Prostate gland (tissue), 2 donors: Measurements from ENCODE around the gene CCDC69. TPM values are rescaled to one million over a fixed set of nuclear protein-coding genes. Genes with fewer than 3 reads are reported as not detected.

Experiments
- DNase-seq: peaks from one replicate; pipeline ENCODE4 v3.0.0-alpha.2; 2019; ENCODE audit warnings: low spot score
- H3K27ac ChIP-seq, 2 donors: fragments of 200-600 bp; sonication (generic); 2 replicates each; pipeline ENCODE4 v1.5.1; 2017 to 2019
- H3K27me3 ChIP-seq: fragments of 200-600 bp; sonication (generic); replicated peaks from 2 replicates; pipeline ENCODE4 v1.5.1; 2019; ENCODE audit not compliant: insufficient read depth
- H3K36me3 ChIP-seq, 2 donors: fragments of 200-600 bp; sonication (generic); 1 replicate in 1 of 2; 2 replicates in 1 of 2; pipeline versions ENCODE4 v1.5.1 to v1.8.1; 2017 to 2019
- H3K4me1 ChIP-seq: fragments of 200-600 bp; sonication (generic); replicated peaks from 2 replicates; pipeline ENCODE4 v1.5.1; 2019
- H3K4me3 ChIP-seq, 2 donors: fragments of 200-600 bp; sonication (generic); 2 replicates each; pipeline ENCODE4 v1.5.1; 2017 to 2019
- H3K9me3 ChIP-seq: fragments of 200-600 bp; sonication (generic); 2 replicates; pipeline ENCODE4 v1.5.1; 2017
- POLR2A ChIP-seq: fragments of 450-650 bp; IDR thresholded peaks from one replicate; pipeline ENCODE4 v1.6.1; 2016; ENCODE audit warnings: antibody characterized with exemption, mild to moderate bottlenecking
- POLR2AphosphoS5 ChIP-seq: sonication (generic); formaldehyde crosslinking; IDR thresholded peaks from one replicate; pipeline ENCODE4 v1.6.1; 2017; ENCODE audit warnings: antibody characterized with exemption
- WGBS: methylation state at CpG from one replicate; pipeline ENCODE4 v1.1.5; 2018; 5-methylcytosine and 5-hydroxymethylcytosine counted together
- intact Hi-C: fragments of 100-400 bp; cut with DNase I; formaldehyde crosslinking; loops from one replicate; pipeline ENCODE4 v1.14.2; 2022
- total RNA-seq, 2 donors: library from RNA; depleted of rRNA; stranded (reverse); fragments of >200 nt; gene quantifications; one replicate each; pipeline ENCODE4 v1.1.0, GENCODE V29; 2016
- TF ChIP-seq, protein P1 (sequence below), 4 experiments: fragments of 200-600 bp in 2 of 4; fragments of 450-650 bp in 2 of 4; sonication (generic) in 2 of 4; IDR thresholded peaks; 1 replicate in 3 of 4; 2 replicates in 1 of 4; pipeline ENCODE4 v1.5.1; 2016 to 2019; ENCODE audit warnings: antibody characterized with exemption in 4 of 4, mild to moderate bottlenecking in 2 of 4, moderate library complexity in 2 of 4

CCDC69 gene
- total RNA-seq, 2 donors from 2014 or later: 28.2 to 53.8 TPM

DNA sequence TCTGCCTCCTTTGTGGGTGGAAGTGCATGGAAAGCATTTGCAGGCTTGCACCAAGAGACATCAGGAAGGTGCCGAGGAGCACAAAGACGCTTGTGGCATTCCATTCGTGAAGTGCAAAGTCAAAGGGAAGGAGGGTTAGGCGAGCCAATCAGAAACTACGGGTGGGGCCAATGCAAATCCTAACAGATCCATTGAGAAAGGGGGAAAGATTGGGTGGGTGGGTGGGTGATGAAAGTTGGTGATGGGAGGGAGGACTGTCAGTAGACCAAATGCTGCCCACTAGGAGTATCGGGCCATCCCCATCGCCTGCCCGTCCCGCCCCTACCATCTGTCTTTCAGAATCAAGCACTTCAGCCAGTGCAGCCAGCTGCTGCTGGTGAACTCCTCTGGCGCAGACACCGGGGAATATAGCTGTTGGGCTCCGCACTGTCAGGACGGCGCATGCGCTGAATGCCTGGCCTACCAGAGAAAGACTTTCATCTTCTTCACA lies 49.2 kb downstream of the CCDC69 start:
- WGBS: 57% methylated on average over 15 of the region's 15 CpGs
- Histone ChIP-seq H3K9me3 (no peaks in the 10 kb centered on the region), H3K27ac (no peak overlapping the region), H3K36me3 (no peaks in the 10 kb centered on the region), H3K4me1 (no peaks in the 10 kb centered on the region), H3K4me3 (no peak overlapping the region), H3K27me3 (no peaks in the 10 kb centered on the region)
- TF ChIP-seq POLR2A (no peak), POLR2AphosphoS5 (no peak)
- TF ChIP-seq, protein P1, sequence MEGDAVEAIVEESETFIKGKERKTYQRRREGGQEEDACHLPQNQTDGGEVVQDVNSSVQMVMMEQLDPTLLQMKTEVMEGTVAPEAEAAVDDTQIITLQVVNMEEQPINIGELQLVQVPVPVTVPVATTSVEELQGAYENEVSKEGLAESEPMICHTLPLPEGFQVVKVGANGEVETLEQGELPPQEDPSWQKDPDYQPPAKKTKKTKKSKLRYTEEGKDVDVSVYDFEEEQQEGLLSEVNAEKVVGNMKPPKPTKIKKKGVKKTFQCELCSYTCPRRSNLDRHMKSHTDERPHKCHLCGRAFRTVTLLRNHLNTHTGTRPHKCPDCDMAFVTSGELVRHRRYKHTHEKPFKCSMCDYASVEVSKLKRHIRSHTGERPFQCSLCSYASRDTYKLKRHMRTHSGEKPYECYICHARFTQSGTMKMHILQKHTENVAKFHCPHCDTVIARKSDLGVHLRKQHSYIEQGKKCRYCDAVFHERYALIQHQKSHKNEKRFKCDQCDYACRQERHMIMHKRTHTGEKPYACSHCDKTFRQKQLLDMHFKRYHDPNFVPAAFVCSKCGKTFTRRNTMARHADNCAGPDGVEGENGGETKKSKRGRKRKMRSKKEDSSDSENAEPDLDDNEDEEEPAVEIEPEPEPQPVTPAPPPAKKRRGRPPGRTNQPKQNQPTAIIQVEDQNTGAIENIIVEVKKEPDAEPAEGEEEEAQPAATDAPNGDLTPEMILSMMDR (IDR thresholded peaks at IDR 0.05): no peak
- intact Hi-C loops: no loop called here
- DNase-seq: no peak

DNA sequence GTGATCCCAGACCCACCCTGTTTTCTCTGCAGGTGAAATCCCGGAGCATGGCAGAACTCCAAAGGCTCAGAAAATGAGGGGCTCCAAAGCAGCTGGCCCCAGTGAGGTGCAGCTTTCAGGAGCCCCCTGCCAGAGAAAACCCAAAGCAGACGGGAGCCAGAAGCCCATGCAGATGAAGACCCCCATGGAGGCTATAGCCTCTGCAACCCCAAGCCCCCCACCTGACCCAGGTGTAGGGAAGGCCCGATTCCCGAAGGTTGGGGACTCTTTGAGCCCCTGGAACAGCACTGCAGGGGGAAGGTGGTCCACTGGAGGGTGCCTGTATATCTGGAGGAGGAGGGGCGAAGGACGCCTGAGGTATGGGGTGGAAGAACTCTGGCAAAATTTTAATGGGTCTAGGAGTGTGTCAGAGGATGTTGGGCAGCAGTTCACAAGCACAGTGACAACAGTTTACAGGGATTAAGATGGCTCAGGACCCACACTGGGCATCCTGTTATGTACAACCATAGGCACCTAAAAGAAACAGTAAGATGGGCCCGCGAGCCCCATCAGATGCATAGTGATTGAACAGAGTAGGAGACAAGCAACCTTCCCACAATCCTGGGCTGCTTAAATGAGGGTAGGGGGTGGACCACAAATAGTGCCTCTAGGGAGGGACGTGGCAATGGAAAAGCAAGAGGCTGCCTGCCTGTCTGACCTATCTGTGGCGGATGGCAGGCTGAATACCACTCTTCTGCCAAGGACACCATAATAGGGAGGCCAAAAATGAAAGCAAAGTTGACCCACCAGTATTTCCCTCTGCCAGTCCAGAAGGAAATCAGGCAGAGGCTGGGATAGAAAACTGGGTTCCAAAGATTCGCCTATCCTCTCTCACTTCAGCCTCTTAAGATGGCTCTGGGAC lies 49.9 kb downstream of the CCDC69 start:
- no peak for DNase-seq
- no peaks in the 10 kb centered on the region for H3K4me1 ChIP-seq

DNA sequence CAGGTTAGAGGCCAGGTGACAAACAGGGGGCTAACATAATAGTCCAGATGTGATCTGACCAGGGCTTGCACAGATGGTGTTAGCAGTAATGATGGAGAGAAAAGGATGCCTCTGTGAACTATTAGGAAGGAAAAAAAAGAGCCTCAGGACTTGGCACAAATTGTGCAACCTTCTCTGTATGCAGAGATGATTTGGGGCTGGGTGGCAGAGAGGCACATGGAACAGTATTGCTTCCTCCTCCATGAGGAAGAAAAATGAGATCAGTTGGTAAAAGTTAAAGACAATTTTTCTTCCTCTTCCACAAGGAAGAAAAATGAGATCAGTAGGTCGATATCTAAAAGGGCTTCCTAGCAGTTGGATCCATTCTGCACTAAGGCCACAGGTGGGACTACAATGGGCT lies 52.4 kb downstream of the CCDC69 start:
- Histone ChIP-seq H3K9me3 (no peaks in the 10 kb centered on the region), H3K27ac (no peak overlapping the region), H3K27me3 (no peaks in the 10 kb centered on the region), H3K36me3 (no peaks in the 10 kb centered on the region), H3K4me1 (no peaks in the 10 kb centered on the region), H3K4me3 (no peak overlapping the region)
- intact Hi-C loops: no loop called here
- no peak for DNase-seq
- WGBS: 78% methylated on average over 1 of the region's 1 CpG
- TF ChIP-seq, protein P1 (IDR thresholded peaks at IDR 0.05): no peak
- no peak for TF ChIP-seq POLR2AphosphoS5
- no peak for TF ChIP-seq POLR2A

More for the DNA sequence above, 49.9 kb downstream of the CCDC69 start:
- intact Hi-C loops: no loop called here
- H3K36me3 ChIP-seq: no peaks in the 10 kb centered on the region
- H3K4me3 ChIP-seq: no peak overlapping the region
- TF ChIP-seq, protein P1 (IDR thresholded peaks at IDR 0.05): no peak
- TF ChIP-seq POLR2AphosphoS5: no peak
- no peak for TF ChIP-seq POLR2A
- WGBS: 81% methylated on average over 11 of the region's 11 CpGs
- no peak overlapping the region for H3K27ac ChIP-seq
- H3K27me3 ChIP-seq: no peaks in the 10 kb centered on the region
- H3K9me3 ChIP-seq: no peaks in the 10 kb centered on the region

DNA sequence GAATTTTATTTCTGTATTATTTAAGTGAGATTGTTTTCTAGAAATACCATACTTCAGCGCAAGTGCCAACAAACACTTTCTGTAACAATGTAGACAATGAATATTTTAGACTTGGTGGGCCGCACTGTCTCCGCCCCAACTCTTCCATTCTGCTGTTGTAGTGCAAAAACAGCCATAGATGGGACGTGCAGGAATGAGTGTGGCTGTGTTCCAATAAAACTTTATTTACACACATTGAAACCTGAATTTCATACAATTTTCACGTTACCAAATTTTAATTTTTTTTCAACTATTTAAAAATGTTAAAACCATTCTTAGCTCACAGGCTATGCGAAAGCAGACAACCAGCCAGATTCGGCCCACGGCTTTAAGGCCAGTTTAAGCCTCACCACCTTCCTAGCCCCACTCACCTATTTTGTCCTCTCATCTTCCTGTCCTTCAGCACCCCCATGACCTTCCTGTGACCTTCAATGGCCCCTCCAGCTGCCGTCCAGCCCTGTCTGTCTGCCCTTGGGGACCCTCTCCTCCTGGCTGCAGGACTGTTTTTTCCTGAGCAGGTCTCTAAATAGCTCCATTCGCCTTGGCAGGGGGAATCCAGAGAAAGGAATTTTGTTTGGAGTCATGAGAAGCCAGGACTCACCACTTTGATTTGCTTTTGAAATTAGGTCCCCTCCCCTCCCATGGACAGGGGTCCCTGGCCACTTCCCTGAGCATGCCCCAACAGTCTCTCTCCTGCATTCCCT lies 55.1 kb downstream of the CCDC69 start:
- Histone ChIP-seq H3K4me3 (no peak overlapping the region), H3K9me3 (no peaks in the 10 kb centered on the region), H3K36me3 (no peaks in the 10 kb centered on the region), H3K4me1 (no peaks in the 10 kb centered on the region), H3K27me3 (no peaks in the 10 kb centered on the region), H3K27ac (no peak overlapping the region)
- WGBS: 81% methylated on average over 10 of the region's 10 CpGs
- intact Hi-C loops: loop anchor here (5.0 kb wide), 1 partner anchor 116 kb away; no protein-coding TSS in a partner anchor
- no peak for DNase-seq
- TF ChIP-seq POLR2A (no peak), POLR2AphosphoS5 (no peak)

DNA sequence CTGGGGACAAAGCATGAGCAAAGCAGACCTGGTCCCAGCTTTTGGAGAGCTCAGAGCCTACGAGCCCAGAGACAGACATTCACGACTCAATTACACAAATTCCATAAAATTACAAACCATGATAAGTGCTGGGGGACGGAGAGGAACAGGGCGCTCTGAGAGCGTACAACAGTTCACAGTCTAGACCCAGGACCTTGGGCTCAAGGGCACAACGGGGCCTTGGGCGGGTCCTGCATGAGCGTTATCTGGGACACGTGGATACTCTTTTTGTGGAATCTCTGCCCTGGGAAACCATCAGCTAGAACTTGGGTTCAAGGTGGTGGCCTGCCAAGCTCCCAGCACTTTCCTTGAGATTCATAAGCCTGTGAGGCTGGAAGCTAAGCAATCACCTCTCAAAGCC lies 56.9 kb downstream of the CCDC69 start:
- no peak for DNase-seq
- Histone ChIP-seq H3K4me3 (no peak overlapping the region), H3K4me1 (no peaks in the 10 kb centered on the region), H3K9me3 (no peaks in the 10 kb centered on the region), H3K27me3 (no peaks in the 10 kb centered on the region), H3K27ac (no peak overlapping the region), H3K36me3 (no peaks in the 10 kb centered on the region)
- WGBS: 80% methylated on average over 9 of the region's 9 CpGs
- intact Hi-C loops: loop anchor here (5.0 kb wide), 1 partner anchor 115 kb away; no protein-coding TSS in a partner anchor
- TF ChIP-seq POLR2AphosphoS5 (no peak), POLR2A (no peak)
- TF ChIP-seq, protein P1 (IDR thresholded peaks at IDR 0.05): no peak
